Activated T-cell treated with anti-CD3 and anti-CD28 coated beads, Interleukin-2, amount 50 U/mL, for 24 hours (primary cell): ENCODE results near the gene ABI3BP.

ENCODE experiments used
- DNase-seq: peaks from one replicate; pipeline ENCODE4 v3.0.0-alpha.2; 2020
- H3K27ac Mint-ChIP-seq: 2 replicates; pipeline ENCODE4 v1.8.0; 2020; ENCODE audit warnings: mild to moderate bottlenecking, mixed read lengths
- H3K27me3 Mint-ChIP-seq: 2 replicates; pipeline ENCODE4 v1.8.0; 2020; ENCODE audit warnings: mixed read lengths
- H3K36me3 Mint-ChIP-seq: 2 replicates; pipeline ENCODE4 v1.8.0; 2020; ENCODE audit warnings: low read depth, mixed read lengths
- H3K4me1 Mint-ChIP-seq: 2 replicates; pipeline ENCODE4 v1.8.0; 2020; ENCODE audit warnings: low read depth, mixed read lengths
- H3K4me3 Mint-ChIP-seq: 2 replicates; pipeline ENCODE4 v1.8.0; 2020; ENCODE audit warnings: mild to moderate bottlenecking, moderate library complexity, mixed read lengths
- H3K9me3 Mint-ChIP-seq: 2 replicates; pipeline ENCODE4 v1.8.0; 2020; ENCODE audit warnings: mixed read lengths

Gene ABI3BP

GRCh38 chr3:100754563-100755334 is 238.5 kb downstream of the ABI3BP start:
- Mint-ChIP-seq H3K27me3 (no peaks in the 10 kb centered on the region), H3K36me3 (peaks cover 53% of the 10 kb centered on the region), H3K27ac (no peak overlapping the region), H3K4me1 (no peaks in the 10 kb centered on the region), H3K4me3 (no peak overlapping the region), H3K9me3 (no peaks in the 10 kb centered on the region)
- DNase-seq: no peak

- no peaks in the 10 kb centered on the region for H3K4me1 Mint-ChIP-seq
- no peaks in the 10 kb centered on the region for H3K27me3 Mint-ChIP-seq
- H3K27ac Mint-ChIP-seq: no peak overlapping the region
- no peak overlapping the region for H3K4me3 Mint-ChIP-seq
- H3K9me3 Mint-ChIP-seq: no peaks in the 10 kb centered on the region
- peaks cover 61% of the 10 kb centered on the region for H3K36me3 Mint-ChIP-seq
- no peak for DNase-seq
These were observed 239.4 kb downstream of the ABI3BP start for GRCh38 chr3:100753846-100754245.

GRCh38 chr3:100748967-100749366 is 244.3 kb downstream of the ABI3BP start:
- H3K36me3 Mint-ChIP-seq: peaks cover 90% of the 10 kb centered on the region
- no peaks in the 10 kb centered on the region for H3K27me3 Mint-ChIP-seq
- H3K4me1 Mint-ChIP-seq: no peaks in the 10 kb centered on the region

GRCh38 chr3:100748220-100748619 is 245.0 kb downstream of the ABI3BP start:
- H3K4me1 Mint-ChIP-seq: no peaks in the 10 kb centered on the region
- peaks cover 90% of the 10 kb centered on the region for H3K36me3 Mint-ChIP-seq
- H3K27ac Mint-ChIP-seq: no peak overlapping the region
- H3K4me3 Mint-ChIP-seq: no peak overlapping the region
- H3K27me3 Mint-ChIP-seq: no peaks in the 10 kb centered on the region
- no peaks in the 10 kb centered on the region for H3K9me3 Mint-ChIP-seq
- no peak for DNase-seq

More at GRCh38 chr3:100748967-100749366, 244.3 kb downstream of the ABI3BP start:
- Mint-ChIP-seq H3K4me3 (no peak overlapping the region), H3K9me3 (no peaks in the 10 kb centered on the region), H3K27ac (no peak overlapping the region)
- DNase-seq: no peak

- H3K27ac Mint-ChIP-seq: no peak overlapping the region
- peaks cover 88% of the 10 kb centered on the region for H3K36me3 Mint-ChIP-seq
- H3K9me3 Mint-ChIP-seq: no peaks in the 10 kb centered on the region
- no peak for DNase-seq
- no peak overlapping the region for H3K4me3 Mint-ChIP-seq
- no peaks in the 10 kb centered on the region for H3K27me3 Mint-ChIP-seq
- H3K4me1 Mint-ChIP-seq: no peaks in the 10 kb centered on the region
These were observed 247.1 kb downstream of the ABI3BP start for GRCh38 chr3:100746092-100746491.

GRCh38 chr3:100745617-100746016 is 247.6 kb downstream of the ABI3BP start:
- Mint-ChIP-seq H3K36me3 (peaks cover 88% of the 10 kb centered on the region), H3K27ac (no peak overlapping the region), H3K4me1 (no peaks in the 10 kb centered on the region), H3K4me3 (no peak overlapping the region), H3K9me3 (no peaks in the 10 kb centered on the region), H3K27me3 (no peaks in the 10 kb centered on the region)
- DNase-seq: no peak

- peaks cover 7% of the 10 kb centered on the region for H3K4me1 Mint-ChIP-seq
- no peak for DNase-seq
- H3K27ac Mint-ChIP-seq: no peak overlapping the region
- no peaks in the 10 kb centered on the region for H3K27me3 Mint-ChIP-seq
- H3K4me3 Mint-ChIP-seq: no peak overlapping the region
- H3K9me3 Mint-ChIP-seq: no peaks in the 10 kb centered on the region
- H3K36me3 Mint-ChIP-seq: peaks cover 91% of the 10 kb centered on the region
These were observed 248.6 kb downstream of the ABI3BP start for GRCh38 chr3:100744671-100745070.

- peaks cover 92% of the 10 kb centered on the region for H3K36me3 Mint-ChIP-seq
- peaks cover 8% of the 10 kb centered on the region for H3K4me1 Mint-ChIP-seq
These were observed 249.7 kb downstream of the ABI3BP start for GRCh38 chr3:100743535-100743934.

GRCh38 chr3:100740207-100740606 is 253.0 kb downstream of the ABI3BP start:
- no peaks in the 10 kb centered on the region for H3K27me3 Mint-ChIP-seq
- H3K36me3 Mint-ChIP-seq: peaks cover 93% of the 10 kb centered on the region
- peaks cover 8% of the 10 kb centered on the region for H3K4me1 Mint-ChIP-seq
- H3K9me3 Mint-ChIP-seq: no peaks in the 10 kb centered on the region
- H3K27ac Mint-ChIP-seq: no peak overlapping the region
- H3K4me3 Mint-ChIP-seq: no peak overlapping the region
- no peak for DNase-seq

More at GRCh38 chr3:100743535-100743934, 249.7 kb downstream of the ABI3BP start:
- DNase-seq: no peak
- no peak overlapping the region for H3K27ac Mint-ChIP-seq
- H3K4me3 Mint-ChIP-seq: no peak overlapping the region
- no peaks in the 10 kb centered on the region for H3K27me3 Mint-ChIP-seq
- no peaks in the 10 kb centered on the region for H3K9me3 Mint-ChIP-seq

- H3K4me1 Mint-ChIP-seq: peaks cover 11% of the 10 kb centered on the region
These were observed 255.9 kb downstream of the ABI3BP start for GRCh38 chr3:100737334-100737733.

GRCh38 chr3:100732435-100732834 is 260.8 kb downstream of the ABI3BP start:
- Mint-ChIP-seq H3K27ac (no peak overlapping the region), H3K36me3 (peaks cover 89% of the 10 kb centered on the region), H3K4me3 (no peak overlapping the region), H3K4me1 (peaks cover 8% of the 10 kb centered on the region), H3K9me3 (no peaks in the 10 kb centered on the region), H3K27me3 (no peaks in the 10 kb centered on the region)
- DNase-seq: no peak

More at GRCh38 chr3:100737334-100737733, 255.9 kb downstream of the ABI3BP start:
- peaks cover 96% of the 10 kb centered on the region for H3K36me3 Mint-ChIP-seq
- no peak overlapping the region for H3K27ac Mint-ChIP-seq
- no peak for DNase-seq
- no peak overlapping the region for H3K4me3 Mint-ChIP-seq
- H3K27me3 Mint-ChIP-seq: no peaks in the 10 kb centered on the region
- no peaks in the 10 kb centered on the region for H3K9me3 Mint-ChIP-seq

GRCh38 chr3:100730524-100730923 is 262.7 kb downstream of the ABI3BP start:
- H3K27ac Mint-ChIP-seq: no peak overlapping the region
- no peak for DNase-seq
- H3K27me3 Mint-ChIP-seq: no peaks in the 10 kb centered on the region
- peaks cover 24% of the 10 kb centered on the region for H3K4me1 Mint-ChIP-seq
- H3K9me3 Mint-ChIP-seq: no peaks in the 10 kb centered on the region
- H3K4me3 Mint-ChIP-seq: no peak overlapping the region
- H3K36me3 Mint-ChIP-seq: peaks cover 89% of the 10 kb centered on the region

- Mint-ChIP-seq H3K36me3 (peaks cover 86% of the 10 kb centered on the region), H3K27ac (peak overlapping the region; percentile 72), H3K4me1 (peaks cover 25% of the 10 kb centered on the region), H3K9me3 (no peaks in the 10 kb centered on the region), H3K27me3 (no peaks in the 10 kb centered on the region), H3K4me3 (no peak overlapping the region)
- no peak for DNase-seq
These were observed 266.5 kb downstream of the ABI3BP start for GRCh38 chr3:100726706-100727105.

- peaks cover 25% of the 10 kb centered on the region for H3K4me1 Mint-ChIP-seq
- H3K36me3 Mint-ChIP-seq: peaks cover 88% of the 10 kb centered on the region
These were observed 267.2 kb downstream of the ABI3BP start for GRCh38 chr3:100725935-100726513.

GRCh38 chr3:100720426-100720825 is 272.8 kb downstream of the ABI3BP start:
- no peak for DNase-seq
- Mint-ChIP-seq H3K36me3 (peaks cover 95% of the 10 kb centered on the region), H3K27ac (no peak overlapping the region), H3K4me3 (no peak overlapping the region), H3K27me3 (no peaks in the 10 kb centered on the region), H3K4me1 (peaks cover 33% of the 10 kb centered on the region), H3K9me3 (no peaks in the 10 kb centered on the region)

More at GRCh38 chr3:100725935-100726513, 267.2 kb downstream of the ABI3BP start:
- DNase-seq: no peak
- Mint-ChIP-seq H3K4me3 (no peak overlapping the region), H3K9me3 (no peaks in the 10 kb centered on the region), H3K27me3 (no peaks in the 10 kb centered on the region), H3K27ac (peak overlapping the region; percentile 37)
